ENCODE results near the gene PBX1. TPM values are rescaled to one million over a fixed set of nuclear protein-coding genes. Genes with fewer than 3 reads are reported as not detected.

The PBX1 gene
- total and polyA plus RNA-seq, 2 of the 4 experiments (the other 2 are of a cell fraction) = 13.9 to 17.9 TPM

- no TSS peak for BruUV-seq (replicated peaks)
- no peak overlapping the region for H2AFZ ChIP-seq (replicated peaks; ENCODE audit: low read length, poor library complexity)
- H3K27ac ChIP-seq (ENCODE audit: insufficient read depth, low read length) = no peak overlapping the region
- in situ Hi-C loops (cut with MboI; ENCODE audit: low sequenced_read_pairs) = loop anchor here (10.0 kb wide), 1 partner anchor 166 kb away; no protein-coding TSS in a partner anchor
- ATAC-seq (ENCODE audit: low read depth) (no peak), DNase-seq (no peak)
- H3K79me1 ChIP-seq (ENCODE audit: low read depth in 1 of 2, low read length in 2 of 2) = peaks cover 8 to 9% of the 10 kb centered on the region in 2 experiments; a peak in 2 of 4 replicates
- H2AK9ac ChIP-seq (replicated peaks; ENCODE audit: low read depth, low read length, poor library complexity) = no peak overlapping the region
- ChIA-PET CTCF (interaction anchor here (0.9 to 1.3 kb wide), 6 partner anchors 12 to 170 kb away, joined by 3 to 6 read pairs (median 4); no protein-coding TSS in a partner anchor), POLR2A (ENCODE audit: unreplicated experiment) (interaction anchor here (0.6 kb wide), 1 partner anchor 58 kb away, joined by 3 read pairs; no protein-coding TSS in a partner anchor)
- no peak for TF ChIP-seq MAZ (IDR thresholded peaks at IDR 0.05; ENCODE audit: borderline replicate concordance, low read depth, low read length)
- TF ChIP-seq, protein P1, sequence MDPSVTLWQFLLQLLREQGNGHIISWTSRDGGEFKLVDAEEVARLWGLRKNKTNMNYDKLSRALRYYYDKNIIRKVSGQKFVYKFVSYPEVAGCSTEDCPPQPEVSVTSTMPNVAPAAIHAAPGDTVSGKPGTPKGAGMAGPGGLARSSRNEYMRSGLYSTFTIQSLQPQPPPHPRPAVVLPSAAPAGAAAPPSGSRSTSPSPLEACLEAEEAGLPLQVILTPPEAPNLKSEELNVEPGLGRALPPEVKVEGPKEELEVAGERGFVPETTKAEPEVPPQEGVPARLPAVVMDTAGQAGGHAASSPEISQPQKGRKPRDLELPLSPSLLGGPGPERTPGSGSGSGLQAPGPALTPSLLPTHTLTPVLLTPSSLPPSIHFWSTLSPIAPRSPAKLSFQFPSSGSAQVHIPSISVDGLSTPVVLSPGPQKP (IDR thresholded peaks at IDR 0.05; ENCODE audit: borderline replicate concordance, low read depth, low read length) = no peak
- H4K91ac ChIP-seq (ENCODE audit: insufficient read depth, low read depth, low read length) = no peak overlapping the region; the same call in 1 of the 2 replicates
- H2BK20ac ChIP-seq (ENCODE audit: low read depth, low read length) = no peak overlapping the region; the same call in 1 of the 2 replicates
- intact Hi-C loops (cut with micrococcal nuclease) = loop anchor here (5.0 to 10.0 kb wide), 3 partner anchors 107 to 1204 kb away; no protein-coding TSS in a partner anchor
- no peak overlapping the region for H3K4me2 ChIP-seq (ENCODE audit: low read depth, low read length)
- no peak overlapping the region for H2BK120ac ChIP-seq (ENCODE audit: low read depth, low read length)
- H3K9ac ChIP-seq (ENCODE audit: low read depth, low read length) = no peak overlapping the region
- H3K4ac ChIP-seq (ENCODE audit: low read depth, low read length) = no peak overlapping the region
- H4K8ac ChIP-seq (ENCODE audit: low read depth in 2 of 2, low read length in 2 of 2) = no peak overlapping the region
- no CpG with 5 or more reads among the region's 3 CpGs for WGBS, 2 experiments (ENCODE audit: extremely low coverage in 2 of 2, insufficient read length in 1 of 2)
- no peak overlapping the region for H2AK5ac ChIP-seq (ENCODE audit: low read depth, low read length)
- H2BK15ac ChIP-seq (ENCODE audit: low read depth, low read length) = no peak overlapping the region
- no peak overlapping the region for H3K18ac ChIP-seq (ENCODE audit: low read depth, low read length)
- no peak overlapping the region for H3K23ac ChIP-seq (ENCODE audit: low read depth, low read length)
- H3K27me3 ChIP-seq (ENCODE audit: control insufficient read depth, insufficient read depth, low read length) = no peaks in the 10 kb centered on the region
- no peak overlapping the region for H3K4me3 ChIP-seq (ENCODE audit: insufficient read depth, low read depth, low read length)
- no peak overlapping the region for H3K56ac ChIP-seq (ENCODE audit: extremely low read depth, insufficient read depth, low read length)
- H3K14ac ChIP-seq (replicated peaks; ENCODE audit: low read depth, low read length) = no peak overlapping the region
- dilution Hi-C loops (cut with HindIII; ENCODE audit: low sequenced_read_pairs, unreplicated experiment) = no loop called here
- no peak overlapping the region for H2BK5ac ChIP-seq (ENCODE audit: low read depth, low read length, poor library complexity, severe bottlenecking)
- H3K36me3 ChIP-seq (ENCODE audit: control insufficient read depth, insufficient read depth, low read length) = peaks cover 2% of the 10 kb centered on the region; the same call in 1 of the 2 replicates
- no peak overlapping the region for H4K5ac ChIP-seq (ENCODE audit: low read depth, low read length)
- no peaks in the 10 kb centered on the region for H3K9me3 ChIP-seq (ENCODE audit: control insufficient read depth, insufficient read depth, low read length)
- peaks cover 2% of the 10 kb centered on the region; the same call in 1 of the 2 replicates for H3K9me1 ChIP-seq (ENCODE audit: insufficient read depth, low read length)
- peaks cover 8% of the 10 kb centered on the region; the same call in 1 of the 2 replicates for H3K4me1 ChIP-seq (ENCODE audit: control insufficient read depth, insufficient read depth, low read length)
- H4K20me1 ChIP-seq (ENCODE audit: insufficient read depth, low read length) = no peaks in the 10 kb centered on the region
Measured at GRCh38 chr1:164619006-164619784, 60.2 kb downstream of the PBX1 start.
